ENCODE data around the gene UCK2.

- TF ChIP-seq GATA2 (IDR thresholded peaks at IDR 0.05; ENCODE audit: low read depth, low read length) (no peak), GATA3 (IDR thresholded peaks at IDR 0.05; ENCODE audit: low read depth, low read length) (no peak)
Measured at GRCh38 chr1:165875171-165875570, 47.8 kb downstream of the UCK2 start.

Data from SH-SY5Y (cell line).